ENCODE measurements around the gene OPA3. TPM values are rescaled to one million over a fixed set of nuclear protein-coding genes. Genes with fewer than 3 reads are reported as not detected.

The OPA3 gene
- total and polyA plus RNA-seq, 9 donors = 2.0 to 16.6 (median 9.2) TPM

DNA sequence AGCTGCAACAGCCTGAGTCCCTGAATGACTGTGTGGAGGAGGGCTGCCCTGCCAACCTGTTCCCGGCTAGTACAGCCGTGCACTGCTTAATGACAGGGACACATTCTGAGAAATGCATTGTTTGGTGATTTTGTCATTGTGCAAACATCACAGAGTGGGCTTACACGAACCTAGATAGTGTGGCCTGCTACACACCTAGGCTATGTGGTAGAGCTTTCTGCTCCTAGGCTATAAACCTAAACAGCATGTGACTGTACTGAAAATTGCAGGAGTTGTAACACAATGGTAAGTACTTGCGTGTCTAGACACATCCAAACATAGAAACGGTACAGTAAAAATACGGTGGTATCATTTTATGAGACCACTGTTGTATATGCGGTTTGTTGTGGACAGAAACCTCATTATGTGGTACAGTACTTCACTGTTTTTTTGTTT is 42.4 kb downstream of the OPA3 start:
- TF ChIP-seq POLR2A (IDR thresholded peaks at IDR 0.05) (no peak), EP300 (IDR thresholded peaks at IDR 0.05) (no peak)
- TF ChIP-seq, protein P1, sequence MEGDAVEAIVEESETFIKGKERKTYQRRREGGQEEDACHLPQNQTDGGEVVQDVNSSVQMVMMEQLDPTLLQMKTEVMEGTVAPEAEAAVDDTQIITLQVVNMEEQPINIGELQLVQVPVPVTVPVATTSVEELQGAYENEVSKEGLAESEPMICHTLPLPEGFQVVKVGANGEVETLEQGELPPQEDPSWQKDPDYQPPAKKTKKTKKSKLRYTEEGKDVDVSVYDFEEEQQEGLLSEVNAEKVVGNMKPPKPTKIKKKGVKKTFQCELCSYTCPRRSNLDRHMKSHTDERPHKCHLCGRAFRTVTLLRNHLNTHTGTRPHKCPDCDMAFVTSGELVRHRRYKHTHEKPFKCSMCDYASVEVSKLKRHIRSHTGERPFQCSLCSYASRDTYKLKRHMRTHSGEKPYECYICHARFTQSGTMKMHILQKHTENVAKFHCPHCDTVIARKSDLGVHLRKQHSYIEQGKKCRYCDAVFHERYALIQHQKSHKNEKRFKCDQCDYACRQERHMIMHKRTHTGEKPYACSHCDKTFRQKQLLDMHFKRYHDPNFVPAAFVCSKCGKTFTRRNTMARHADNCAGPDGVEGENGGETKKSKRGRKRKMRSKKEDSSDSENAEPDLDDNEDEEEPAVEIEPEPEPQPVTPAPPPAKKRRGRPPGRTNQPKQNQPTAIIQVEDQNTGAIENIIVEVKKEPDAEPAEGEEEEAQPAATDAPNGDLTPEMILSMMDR (IDR thresholded peaks at IDR 0.05) = no peak
- Histone ChIP-seq H3K27ac (no peak overlapping the region), H3K27me3 (no peaks in the 10 kb centered on the region), H3K4me1 (ENCODE audit: insufficient read depth) (no peaks in the 10 kb centered on the region), H3K36me3 (no peaks in the 10 kb centered on the region), H3K4me3 (no peak overlapping the region), H3K9me3 (no peaks in the 10 kb centered on the region)
- no peak for DNase-seq
- intact Hi-C loops (cut with DNase I) = no loop called here
- 70 to 79% (median 73%) methylated on average over 7 of the region's 7 CpGs for WGBS, 3 donors

DNA sequence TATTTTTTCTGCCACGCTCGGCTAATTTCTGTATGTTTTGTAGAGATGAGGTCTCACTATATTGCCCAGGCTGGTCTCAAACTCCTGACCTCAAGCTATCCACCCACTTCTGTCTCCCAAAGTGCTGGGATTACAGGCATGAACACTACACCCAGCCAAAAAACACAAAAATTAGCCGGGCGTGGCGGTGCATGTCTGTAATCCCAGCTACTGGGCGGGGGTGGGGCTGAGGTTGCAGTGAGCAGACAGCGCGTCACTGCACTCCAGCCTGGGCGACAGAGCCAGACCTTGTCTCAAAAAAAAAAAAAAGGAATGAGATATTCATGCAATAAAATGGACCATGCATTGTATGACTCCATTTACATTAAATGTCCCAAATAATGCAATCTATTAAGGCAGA is 45.1 kb downstream of the OPA3 start:
- no peak for DNase-seq
- no peaks in the 10 kb centered on the region for H3K9me3 ChIP-seq
- H3K27me3 ChIP-seq = no peaks in the 10 kb centered on the region
- intact Hi-C loops (cut with DNase I) = no loop called here
- no peaks in the 10 kb centered on the region for H3K4me1 ChIP-seq (ENCODE audit: insufficient read depth)
- H3K36me3 ChIP-seq = no peaks in the 10 kb centered on the region
- H3K4me3 ChIP-seq = no peak overlapping the region
- TF ChIP-seq, protein P1 (IDR thresholded peaks at IDR 0.05) = no peak
- TF ChIP-seq POLR2A (IDR thresholded peaks at IDR 0.05) (no peak), EP300 (IDR thresholded peaks at IDR 0.05) (no peak)
- H3K27ac ChIP-seq = no peak overlapping the region
- WGBS, 3 donors = 92 to 94% (median 93%) methylated on average over 9 of the region's 9 CpGs

DNA sequence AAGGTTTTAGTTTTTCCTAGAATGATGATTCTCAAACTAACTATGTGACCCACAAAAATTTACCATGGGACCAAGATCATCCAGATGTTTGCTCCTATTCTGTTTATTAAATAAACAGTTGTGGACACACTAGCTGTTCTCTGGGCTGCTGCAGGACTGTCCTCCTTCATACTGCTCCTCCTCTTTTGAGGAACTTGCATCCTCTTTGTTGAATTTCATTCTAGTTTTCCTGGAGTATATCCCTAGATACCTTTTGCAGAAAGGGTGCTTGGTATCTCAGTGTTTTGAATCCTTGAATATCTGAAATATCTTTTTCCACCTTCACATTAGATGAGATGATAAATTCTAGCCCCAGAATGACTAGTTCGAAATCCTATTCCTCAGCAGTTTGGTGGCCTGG is 53.3 kb downstream of the OPA3 start:
- no peak for DNase-seq
- H3K9me3 ChIP-seq = no peaks in the 10 kb centered on the region
- H3K27ac ChIP-seq = no peak overlapping the region
- no peaks in the 10 kb centered on the region for H3K27me3 ChIP-seq
- TF ChIP-seq POLR2A (IDR thresholded peaks at IDR 0.05) = no peak
- no peak for TF ChIP-seq EP300 (IDR thresholded peaks at IDR 0.05)
- TF ChIP-seq, protein P1 (IDR thresholded peaks at IDR 0.05) = no peak
- no peaks in the 10 kb centered on the region for H3K36me3 ChIP-seq
- 96 to 100% (median 100%) methylated on average over 1 of the region's 1 CpG for WGBS, 3 donors
- intact Hi-C loops (cut with DNase I) = no loop called here
- H3K4me3 ChIP-seq = no peak overlapping the region
- H3K4me1 ChIP-seq (ENCODE audit: insufficient read depth) = peaks cover 7% of the 10 kb centered on the region

DNA sequence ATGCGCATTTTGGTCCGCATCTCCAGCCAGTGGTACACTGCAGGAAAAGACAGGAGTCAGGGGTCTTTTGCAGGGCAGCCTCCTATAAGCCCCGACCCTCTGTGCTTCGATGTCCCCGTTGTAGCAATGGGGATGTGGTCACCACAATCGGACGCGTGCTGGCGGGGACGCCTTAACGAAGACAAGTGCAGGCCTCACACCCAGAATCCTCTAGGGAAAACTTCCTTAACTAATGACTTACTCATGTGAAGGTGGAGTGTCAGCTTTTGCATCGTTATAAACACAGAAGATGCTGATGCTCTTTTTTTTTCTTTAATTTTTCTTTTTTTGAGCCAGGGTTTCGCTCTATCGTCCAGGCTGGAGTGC is 55.2 kb downstream of the OPA3 start:
- peak overlapping the region; percentile 30 for H3K4me3 ChIP-seq
- peaks cover 8% of the 10 kb centered on the region for H3K4me1 ChIP-seq (ENCODE audit: insufficient read depth)
- WGBS, 3 donors = 25 to 34% (median 30%) methylated on average over 14 of the region's 14 CpGs
- no peak for DNase-seq
- H3K27ac ChIP-seq = no peak overlapping the region
- intact Hi-C loops (cut with DNase I) = loop anchor here in 2 of 4 donors (10.0 kb wide), 2 partner anchors 45 to 55 kb away; partner anchors contain the start of gene OPA3 (in 1 of the 2)
- H3K36me3 ChIP-seq = no peaks in the 10 kb centered on the region
- TF ChIP-seq, protein P1 (IDR thresholded peaks at IDR 0.05) = no peak
- TF ChIP-seq EP300 (IDR thresholded peaks at IDR 0.05) (no peak), POLR2A (IDR thresholded peaks at IDR 0.05) (no peak)
- H3K9me3 ChIP-seq = no peaks in the 10 kb centered on the region
- H3K27me3 ChIP-seq = no peaks in the 10 kb centered on the region

Measured in ovary (tissue), 9 donors.